GM19193 (cell line): ENCODE results near the gene NUP210.

ENCODE experiments used
- POLR2A ChIP-seq: IDR thresholded peaks from 4 replicates; pipeline ENCODE4 v1.6.1; 2011; ENCODE audit not compliant: insufficient read depth, insufficient read length; ENCODE audit errors: extremely low read depth

The NUP210 gene

DNA sequence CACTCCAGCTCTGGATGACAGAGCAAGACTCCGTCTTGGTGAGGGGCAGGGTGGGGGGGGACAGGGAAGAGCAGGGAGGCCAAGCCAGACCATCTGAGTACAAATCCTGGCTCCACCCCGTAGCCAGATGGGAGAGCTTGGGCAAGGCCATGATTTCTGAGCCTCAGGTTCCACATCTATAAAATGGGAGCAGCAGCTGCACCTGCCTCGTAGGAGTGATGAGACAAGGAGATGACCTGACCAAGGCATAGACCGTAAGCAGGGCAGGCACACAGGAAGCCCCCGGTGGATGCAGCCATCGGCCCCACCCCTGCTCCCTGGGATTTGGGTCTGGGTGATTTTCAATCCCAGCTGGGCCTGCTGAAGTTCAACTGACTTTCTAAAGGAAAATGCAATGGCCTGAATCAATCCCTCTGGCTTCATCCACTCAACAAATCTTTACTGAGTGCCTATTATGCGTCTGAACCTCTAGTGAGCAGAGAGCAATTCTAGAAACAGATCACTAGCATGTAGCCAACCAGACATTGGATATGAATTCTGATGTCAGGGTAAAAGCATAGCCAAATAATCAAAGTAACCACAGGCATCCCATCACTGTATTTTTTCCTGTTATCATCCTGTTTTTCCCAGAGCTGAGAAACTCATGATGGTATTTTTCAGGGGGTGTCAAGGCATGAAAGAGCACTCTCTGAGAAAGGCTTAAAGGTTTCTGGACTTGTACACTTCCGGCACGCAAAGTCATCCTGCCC lies 141.2 kb downstream of the NUP210 start:
- no peak for TF ChIP-seq POLR2A

DNA sequence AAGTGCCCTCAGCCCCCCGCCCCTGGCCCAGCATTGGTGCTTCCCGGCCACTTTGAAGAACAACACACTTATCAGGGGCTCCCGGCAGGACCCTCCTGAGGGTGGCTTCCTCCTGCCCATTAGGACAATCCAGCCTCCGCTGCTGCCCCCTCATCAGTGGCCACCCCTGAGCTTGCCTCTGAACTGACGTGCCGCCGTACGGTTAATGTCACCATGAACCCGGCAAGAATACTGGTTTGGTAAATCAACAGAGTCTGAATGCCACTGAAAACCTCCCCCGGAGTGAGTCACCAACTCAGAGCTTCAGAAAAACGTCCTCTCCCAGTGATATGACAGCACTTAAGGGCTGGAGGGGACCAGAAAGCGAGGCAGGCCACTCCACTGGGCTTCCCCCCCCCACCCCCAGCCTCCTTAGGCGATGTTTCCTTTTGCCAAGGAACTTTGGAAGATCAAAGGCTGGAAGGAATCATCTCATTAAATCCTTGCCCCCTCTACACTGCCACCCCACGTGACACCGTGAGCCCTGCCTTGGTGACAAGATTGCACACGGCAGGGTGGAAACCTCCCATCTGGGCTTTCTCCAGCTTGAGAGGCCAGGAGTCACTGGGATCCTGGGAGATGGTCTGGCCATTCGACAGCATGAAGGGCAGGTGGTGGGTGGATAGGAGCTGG lies 142.1 kb downstream of the NUP210 start:
- TF ChIP-seq POLR2A = no peak

DNA sequence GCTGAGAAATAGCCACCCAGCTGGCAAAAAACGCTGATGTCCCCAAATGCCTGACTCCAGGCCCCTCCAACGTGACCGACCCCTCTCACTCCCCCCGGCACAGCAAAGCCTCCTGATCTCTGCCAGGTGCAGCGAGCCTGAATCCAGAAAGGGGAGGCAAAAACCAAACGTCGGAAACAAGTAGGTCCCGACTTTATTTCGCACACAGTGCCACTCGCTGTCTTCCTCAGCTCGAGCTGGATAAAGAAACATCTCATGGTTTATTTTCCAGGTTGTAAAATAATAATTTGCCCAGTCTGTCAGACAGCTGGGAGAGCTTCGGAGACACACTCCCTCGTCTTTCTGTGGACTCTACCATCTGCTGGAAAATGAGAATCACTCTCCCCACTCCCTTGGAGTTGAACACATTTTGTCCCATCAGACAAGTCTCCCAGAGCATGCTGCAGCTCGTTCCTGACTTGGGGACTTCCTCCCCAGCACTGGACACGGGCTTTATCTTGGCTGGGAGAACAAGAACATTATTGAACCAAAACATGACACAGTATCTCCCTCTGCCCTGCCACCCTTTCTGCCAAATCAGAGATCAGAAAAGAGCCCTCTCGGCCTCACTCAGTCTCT lies 142.8 kb downstream of the NUP210 start:
- no peak for TF ChIP-seq POLR2A

DNA sequence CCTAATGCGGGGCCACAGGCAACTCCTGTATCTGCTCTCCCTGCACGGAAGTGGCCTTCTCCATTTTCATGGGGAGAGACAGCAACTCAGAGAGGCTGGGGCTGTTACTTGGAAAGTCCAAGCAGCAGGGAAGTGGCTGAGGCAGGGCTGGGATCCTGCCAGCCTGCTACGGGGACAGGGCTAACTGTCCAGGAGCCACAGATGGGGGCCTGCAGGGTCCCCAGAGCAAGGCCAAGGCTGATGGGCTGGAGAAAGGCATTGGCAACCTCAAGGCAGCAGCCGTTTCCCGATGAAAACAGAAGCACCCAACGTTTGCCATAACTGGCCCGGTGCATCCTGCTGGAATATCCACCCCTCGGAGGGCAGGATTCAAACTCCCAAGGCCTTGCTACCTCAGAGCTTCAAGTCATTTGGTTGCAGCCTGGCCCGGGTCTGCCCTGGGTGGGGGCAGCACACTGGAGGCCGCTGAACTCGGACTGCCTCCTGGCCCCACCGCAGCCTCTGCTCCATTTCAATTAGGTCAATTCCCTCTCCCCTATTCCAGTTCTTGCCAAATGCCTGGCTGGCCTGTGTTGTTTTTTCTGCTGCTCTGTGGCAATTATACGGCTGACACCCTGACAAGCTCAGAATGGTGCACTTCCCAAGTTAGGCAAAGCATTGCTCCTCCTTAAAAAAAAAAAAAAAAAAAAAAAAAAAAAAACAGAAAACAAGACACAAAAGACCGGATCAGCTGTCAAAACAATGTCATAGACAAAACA lies 143.5 kb downstream of the NUP210 start:
- TF ChIP-seq POLR2A = no peak

DNA sequence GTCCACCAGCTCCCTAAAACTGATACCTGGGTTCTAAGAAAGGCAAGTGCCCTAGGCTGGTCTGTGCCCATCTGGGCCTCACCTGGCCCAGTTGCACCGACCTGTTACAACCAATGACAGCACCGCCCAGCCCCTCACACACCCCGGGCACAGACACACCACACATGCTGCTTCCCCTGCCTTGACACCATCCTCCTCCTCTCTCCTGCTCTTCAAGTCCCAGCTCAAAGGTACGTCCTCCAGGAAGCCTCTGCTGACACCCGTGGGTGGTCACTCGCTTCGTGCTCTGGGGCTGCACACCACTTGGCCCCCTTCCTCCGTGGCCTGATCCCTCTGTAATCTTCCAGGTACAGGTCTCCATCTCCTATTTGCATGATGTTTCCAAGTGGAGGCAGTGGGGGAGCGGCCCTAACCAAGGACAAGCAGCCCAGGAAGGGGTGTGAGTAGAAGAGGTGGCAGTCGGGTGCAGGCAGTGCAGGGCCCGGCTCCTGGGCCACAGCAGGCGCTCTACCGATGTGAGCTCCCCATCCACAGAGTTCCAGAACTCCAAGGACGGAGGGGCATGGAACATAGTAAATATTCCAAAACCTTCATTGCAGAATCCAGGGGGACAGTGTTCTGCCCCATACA lies 144.6 kb downstream of the NUP210 start:
- TF ChIP-seq POLR2A = no peak

DNA sequence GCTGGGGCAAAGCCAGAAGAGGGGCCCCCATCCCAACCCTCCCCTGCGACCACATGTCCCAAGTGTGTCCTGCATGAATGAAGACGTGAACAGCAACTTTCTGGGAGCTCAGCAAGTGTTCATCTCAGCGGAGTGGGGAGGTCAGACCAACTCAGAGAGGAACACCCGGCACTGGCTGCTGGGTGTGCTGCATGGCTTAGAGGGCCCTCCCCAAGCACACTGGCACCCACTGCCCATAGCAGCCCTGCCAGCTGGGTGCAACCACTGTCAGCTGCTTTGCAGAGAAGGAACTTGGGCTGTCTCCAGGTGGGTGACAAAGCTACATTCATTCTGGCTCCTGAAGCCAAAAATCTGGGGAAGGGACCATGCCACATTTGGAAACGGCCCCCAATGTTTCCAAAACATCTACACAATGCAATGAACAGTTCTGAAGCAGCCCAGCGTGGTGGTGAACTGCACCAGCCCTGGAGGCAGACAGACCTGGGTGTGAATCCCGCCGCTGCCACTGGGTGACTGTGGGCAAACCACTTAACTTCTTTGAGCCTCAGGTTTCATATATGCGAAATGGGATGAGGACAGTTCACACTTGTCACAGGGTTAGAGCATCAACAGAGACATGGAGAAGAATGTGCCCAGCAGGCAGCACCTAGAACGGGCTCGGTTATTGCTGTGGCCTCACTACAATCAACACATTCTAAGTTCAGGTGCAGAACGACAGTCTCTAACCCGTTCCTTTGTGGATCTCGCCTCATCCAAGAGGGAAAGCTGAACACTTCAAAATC lies 145.4 kb downstream of the NUP210 start:
- no peak for TF ChIP-seq POLR2A

DNA sequence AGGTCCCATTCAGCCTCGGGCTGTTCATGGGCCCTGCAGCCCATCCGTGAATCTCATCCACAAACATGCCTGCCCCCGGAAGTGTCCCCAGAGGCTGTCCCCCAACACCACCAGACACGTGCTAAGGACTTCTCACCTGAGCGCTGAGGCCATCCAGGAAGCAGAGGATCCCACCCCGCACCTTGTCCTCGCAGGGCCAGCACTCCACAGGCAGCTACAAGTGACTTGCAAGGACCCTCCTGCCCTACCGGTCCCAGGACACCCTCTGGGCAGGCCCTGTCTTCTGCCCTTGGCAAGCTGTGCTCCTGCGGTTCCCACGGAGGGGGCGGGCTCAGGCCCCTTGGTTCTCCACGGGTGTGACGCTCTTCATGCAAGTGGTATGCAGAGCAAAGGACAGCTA lies 146.0 kb downstream of the NUP210 start:
- no peak for TF ChIP-seq POLR2A

DNA sequence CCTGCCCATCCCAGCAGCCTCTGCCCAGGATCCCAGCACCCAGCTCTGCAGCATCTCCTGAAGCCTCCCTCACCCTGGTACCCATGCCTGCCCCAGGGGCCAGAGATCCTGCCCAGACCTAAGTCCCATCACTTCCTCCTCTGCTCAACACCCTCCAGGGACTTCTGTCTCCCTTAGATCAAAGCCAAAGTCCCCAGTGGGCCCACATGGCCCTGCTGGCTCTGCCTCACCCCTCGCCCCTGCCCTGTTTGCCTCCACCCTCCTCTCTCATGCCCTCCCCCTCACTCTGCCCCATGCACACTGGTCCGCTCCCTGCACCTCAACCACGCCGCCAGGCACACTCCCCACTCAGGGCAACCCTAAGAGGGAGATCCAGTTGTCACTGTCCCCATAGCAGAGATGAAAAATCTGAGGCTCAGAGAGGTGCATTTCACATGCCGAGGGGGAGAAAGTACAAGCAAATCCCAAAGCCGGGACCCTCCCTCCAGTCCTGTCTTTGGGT lies 146.5 kb downstream of the NUP210 start:
- TF ChIP-seq POLR2A = no peak

DNA sequence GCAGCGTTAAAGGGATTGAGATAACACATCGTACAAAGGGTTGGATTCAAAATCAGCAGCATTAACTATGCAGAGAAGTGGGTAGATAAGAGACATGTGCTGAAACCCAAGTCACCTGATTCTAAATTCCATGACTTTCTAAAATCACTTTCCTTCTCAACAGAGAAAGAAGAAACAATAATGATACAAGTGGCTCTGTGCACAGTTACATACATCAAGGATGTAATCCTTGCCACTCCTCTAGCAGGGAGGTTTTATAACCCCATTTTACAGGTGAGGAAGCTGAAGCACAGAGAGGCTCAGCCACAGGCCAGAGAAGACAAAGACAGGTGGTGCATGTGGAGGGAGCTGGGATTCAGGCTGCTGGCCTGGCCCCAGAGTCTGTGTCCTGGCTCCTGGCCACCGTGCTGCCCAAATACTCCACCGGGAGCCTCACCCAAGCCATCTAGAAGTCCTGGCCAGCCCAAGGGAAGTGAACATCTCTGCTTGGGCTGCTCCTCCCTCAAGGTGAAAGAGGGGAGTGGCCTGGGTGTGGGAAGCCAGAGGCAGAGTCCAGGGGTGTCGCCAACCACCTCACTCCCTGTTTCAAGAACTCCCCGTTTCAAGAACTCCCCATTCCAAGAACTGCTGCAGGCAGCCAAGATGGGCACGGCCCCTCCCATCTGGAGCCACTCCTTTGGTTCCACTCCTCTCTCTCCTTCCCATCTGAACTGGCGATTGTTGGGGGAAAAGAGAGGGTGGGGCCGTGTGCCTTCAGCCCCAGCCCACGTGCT lies 147.1 kb downstream of the NUP210 start:
- TF ChIP-seq POLR2A = no peak

DNA sequence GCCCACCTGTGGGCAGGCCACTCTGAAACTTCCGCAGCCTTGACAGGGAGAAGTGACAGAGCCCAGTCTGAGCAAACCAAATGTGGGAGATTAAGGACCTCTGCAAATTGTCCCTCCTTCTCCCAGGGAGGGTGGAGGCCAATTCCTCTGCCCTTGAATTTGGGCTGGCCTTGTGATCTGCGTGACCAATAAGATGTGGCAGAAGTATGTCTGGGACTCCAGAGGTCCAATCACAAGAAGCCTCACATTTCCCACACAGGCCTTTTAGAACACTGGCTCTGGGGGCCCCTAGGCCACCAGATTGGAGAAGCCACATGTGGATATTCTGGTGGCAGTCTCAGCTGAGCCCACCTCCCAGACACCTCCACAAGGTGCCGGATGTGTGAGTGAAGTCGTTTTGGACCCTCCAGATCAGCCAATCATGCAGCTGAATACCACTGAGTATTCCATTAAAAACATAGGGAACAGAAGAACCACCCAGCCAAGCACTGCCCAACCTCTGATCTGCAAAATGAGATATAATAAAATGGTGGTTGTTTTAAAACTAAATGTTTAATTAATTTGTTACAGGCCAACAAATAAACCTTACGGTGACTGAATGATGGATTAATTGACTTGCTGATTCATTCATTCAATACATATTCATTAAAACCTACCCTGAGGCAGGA lies 150.3 kb downstream of the NUP210 start:
- no peak for TF ChIP-seq POLR2A

DNA sequence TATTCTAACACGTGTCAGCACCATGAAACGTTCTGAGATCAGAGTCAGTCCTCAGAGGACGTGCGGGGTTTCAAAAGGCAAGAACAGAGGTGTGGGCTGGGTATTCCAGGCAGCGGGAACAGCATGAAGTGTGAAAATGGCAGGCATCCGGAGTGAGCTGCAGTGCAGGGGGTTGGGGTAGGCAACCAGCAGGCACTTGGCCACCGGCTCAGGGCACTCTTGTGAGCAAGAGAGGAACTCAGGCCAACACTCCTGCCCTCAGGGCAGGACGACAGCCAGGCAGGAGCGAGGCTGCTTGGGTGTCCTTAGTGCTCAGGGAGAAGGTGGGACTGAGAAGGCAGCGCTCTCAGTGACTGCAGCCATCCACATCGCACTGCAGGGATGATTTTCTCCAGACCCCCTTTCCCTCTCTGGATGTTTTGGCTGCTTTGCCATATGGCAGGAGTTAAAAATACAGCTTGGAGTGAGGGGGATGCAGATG lies 151.1 kb downstream of the NUP210 start:
- no peak for TF ChIP-seq POLR2A

DNA sequence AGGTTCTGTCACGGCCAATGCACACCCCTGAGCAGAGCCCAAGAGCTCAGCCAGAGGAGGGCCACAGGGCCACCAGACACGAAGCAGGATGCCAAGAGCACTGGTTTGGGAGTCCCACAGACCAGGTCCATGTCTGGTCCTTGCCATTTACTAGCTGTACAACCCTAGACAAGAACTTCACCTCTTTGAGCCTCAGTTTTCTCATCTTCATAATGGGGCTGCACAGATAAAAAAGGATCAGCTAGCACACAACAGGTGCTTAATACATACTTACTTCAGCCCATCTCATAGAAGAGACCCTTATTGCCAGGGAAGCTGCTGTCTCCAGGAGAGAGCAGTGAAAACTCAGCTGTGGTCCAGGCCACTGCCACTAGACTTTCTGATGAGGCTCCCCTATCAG lies 152.0 kb downstream of the NUP210 start:
- no peak for TF ChIP-seq POLR2A
